Measurements from ENCODE around the gene NME5. TPM values are rescaled to one million over a fixed set of nuclear protein-coding genes. Genes with fewer than 3 reads are reported as not detected.

The NME5 gene
- total RNA-seq, 1 experiment from 2014 or later, result 1.9 TPM

DNA sequence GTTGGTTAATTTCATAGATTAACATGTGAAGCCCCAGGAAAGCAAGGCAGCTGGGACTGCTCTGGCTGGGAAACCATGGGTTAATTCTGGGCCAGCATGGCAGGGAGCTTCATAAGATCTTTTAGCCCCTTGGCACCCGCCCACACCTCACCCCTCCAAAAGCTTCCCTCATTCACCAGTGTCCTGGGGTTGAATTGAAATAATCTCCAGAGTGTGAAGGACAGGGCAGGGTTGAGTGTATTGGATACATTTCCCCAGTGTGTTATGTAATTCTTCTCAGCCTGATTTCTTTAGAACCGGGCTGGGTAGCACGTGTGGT, 36.0 kb downstream of the NME5 start:
- no peaks in the 10 kb centered on the region for H3K79me2 ChIP-seq (ENCODE audit: low read depth)
- H3K27ac ChIP-seq, result no peak overlapping the region
- no peak for DNase-seq
- BruUV-seq (replicated peaks), result no TSS peak
- POLR2A ChIA-PET (ENCODE audit: unreplicated experiment), result no interaction called here
- no peaks in the 10 kb centered on the region for H3F3A ChIP-seq (ENCODE audit: insufficient read depth, low read depth)
- no peaks in the 10 kb centered on the region for H3K27me3 ChIP-seq (ENCODE audit: insufficient read depth, low read depth)
- no peaks in the 10 kb centered on the region for H4K20me1 ChIP-seq (ENCODE audit: insufficient read depth)
- intact Hi-C loops (cut with micrococcal nuclease; ENCODE audit: unreplicated experiment), result no loop called here
- no peak overlapping the region for H3K4me3 ChIP-seq
- CTCF ChIA-PET, result interaction anchor here (0.7 kb wide), 1 partner anchor 325 kb away, joined by 3 read pairs; no protein-coding TSS in a partner anchor
- H3K4me1 ChIP-seq (replicated peaks; ENCODE audit: insufficient read depth), result no peaks in the 10 kb centered on the region
- no peak overlapping the region for H3K4me2 ChIP-seq
- H3K36me3 ChIP-seq (ENCODE audit: low read depth), result no peaks in the 10 kb centered on the region
- no peak for TF ChIP-seq EZH2 (IDR thresholded peaks at IDR 0.05; ENCODE audit: low read depth)
- TF ChIP-seq, protein P1, sequence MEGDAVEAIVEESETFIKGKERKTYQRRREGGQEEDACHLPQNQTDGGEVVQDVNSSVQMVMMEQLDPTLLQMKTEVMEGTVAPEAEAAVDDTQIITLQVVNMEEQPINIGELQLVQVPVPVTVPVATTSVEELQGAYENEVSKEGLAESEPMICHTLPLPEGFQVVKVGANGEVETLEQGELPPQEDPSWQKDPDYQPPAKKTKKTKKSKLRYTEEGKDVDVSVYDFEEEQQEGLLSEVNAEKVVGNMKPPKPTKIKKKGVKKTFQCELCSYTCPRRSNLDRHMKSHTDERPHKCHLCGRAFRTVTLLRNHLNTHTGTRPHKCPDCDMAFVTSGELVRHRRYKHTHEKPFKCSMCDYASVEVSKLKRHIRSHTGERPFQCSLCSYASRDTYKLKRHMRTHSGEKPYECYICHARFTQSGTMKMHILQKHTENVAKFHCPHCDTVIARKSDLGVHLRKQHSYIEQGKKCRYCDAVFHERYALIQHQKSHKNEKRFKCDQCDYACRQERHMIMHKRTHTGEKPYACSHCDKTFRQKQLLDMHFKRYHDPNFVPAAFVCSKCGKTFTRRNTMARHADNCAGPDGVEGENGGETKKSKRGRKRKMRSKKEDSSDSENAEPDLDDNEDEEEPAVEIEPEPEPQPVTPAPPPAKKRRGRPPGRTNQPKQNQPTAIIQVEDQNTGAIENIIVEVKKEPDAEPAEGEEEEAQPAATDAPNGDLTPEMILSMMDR (conservative IDR thresholded peaks at IDR 0.05), result no peak
- H2AFZ ChIP-seq, result no peak overlapping the region
- no peaks in the 10 kb centered on the region for H3K9me2 ChIP-seq (ENCODE audit: insufficient read depth)
- no peaks in the 10 kb centered on the region for H3K9me3 ChIP-seq (ENCODE audit: insufficient read depth, low read depth)

DNA sequence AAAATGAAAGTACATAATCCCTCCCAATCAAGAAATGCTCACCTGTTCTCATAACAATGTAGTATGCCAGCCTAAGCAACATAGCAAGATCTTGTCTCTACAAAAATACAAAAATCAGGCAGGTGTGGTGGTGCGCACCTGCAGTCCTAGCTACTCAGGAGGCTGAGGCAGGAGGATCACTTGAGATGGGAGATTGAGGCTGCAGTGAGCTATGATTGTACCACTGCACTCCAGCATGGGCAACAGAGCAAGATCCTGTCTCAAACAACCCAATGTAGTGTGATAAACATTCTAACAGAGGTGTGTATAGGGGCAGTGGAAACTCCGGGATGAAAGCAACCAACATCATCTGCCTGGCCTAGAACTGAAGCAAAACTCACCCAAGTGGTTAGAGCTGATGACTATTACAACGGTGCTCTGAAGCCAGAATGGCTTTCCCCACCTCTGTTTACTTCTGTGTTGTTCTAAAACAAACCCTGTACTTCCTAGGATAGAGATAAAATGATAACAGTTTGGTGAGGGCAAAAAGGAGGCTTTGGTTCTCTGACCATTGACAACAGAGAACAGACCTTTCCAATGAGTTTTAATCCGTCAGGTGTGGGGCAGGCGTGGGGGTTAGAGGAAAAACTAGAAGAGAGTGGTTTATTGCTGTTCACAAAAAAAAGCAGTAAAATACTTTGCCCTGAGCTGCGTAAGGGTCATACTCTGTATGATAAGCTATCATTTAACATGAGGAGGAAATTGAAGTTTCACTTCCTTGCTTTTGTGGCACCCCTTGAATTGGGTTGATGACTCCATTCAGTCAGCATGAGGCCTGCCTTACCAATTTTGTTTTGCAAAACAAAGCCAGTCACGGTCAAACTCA, 36.5 kb downstream of the NME5 start:
- H3K27me3 ChIP-seq (ENCODE audit: insufficient read depth, low read depth), result no peaks in the 10 kb centered on the region
- H3K9me3 ChIP-seq (ENCODE audit: insufficient read depth, low read depth), result no peaks in the 10 kb centered on the region
- no peak overlapping the region for H2AFZ ChIP-seq
- H3F3A ChIP-seq (ENCODE audit: insufficient read depth, low read depth), result no peaks in the 10 kb centered on the region
- ChIA-PET CTCF (no interaction called here), POLR2A (ENCODE audit: unreplicated experiment) (no interaction called here)
- intact Hi-C loops (cut with micrococcal nuclease; ENCODE audit: unreplicated experiment), result no loop called here
- no TSS peak for BruUV-seq (replicated peaks)
- H4K20me1 ChIP-seq (ENCODE audit: insufficient read depth), result no peaks in the 10 kb centered on the region
- H3K79me2 ChIP-seq (ENCODE audit: low read depth), result no peaks in the 10 kb centered on the region
- H3K9me2 ChIP-seq (ENCODE audit: insufficient read depth), result no peaks in the 10 kb centered on the region
- H3K4me3 ChIP-seq, result no peak overlapping the region
- no peak for DNase-seq
- TF ChIP-seq, protein P1 (conservative IDR thresholded peaks at IDR 0.05), result no peak
- TF ChIP-seq EZH2 (IDR thresholded peaks at IDR 0.05; ENCODE audit: low read depth), result no peak
- no peak overlapping the region for H3K4me2 ChIP-seq
- no peak overlapping the region for H3K27ac ChIP-seq
- H3K36me3 ChIP-seq (ENCODE audit: low read depth), result no peaks in the 10 kb centered on the region
- H3K4me1 ChIP-seq (replicated peaks; ENCODE audit: insufficient read depth), result no peaks in the 10 kb centered on the region

DNA sequence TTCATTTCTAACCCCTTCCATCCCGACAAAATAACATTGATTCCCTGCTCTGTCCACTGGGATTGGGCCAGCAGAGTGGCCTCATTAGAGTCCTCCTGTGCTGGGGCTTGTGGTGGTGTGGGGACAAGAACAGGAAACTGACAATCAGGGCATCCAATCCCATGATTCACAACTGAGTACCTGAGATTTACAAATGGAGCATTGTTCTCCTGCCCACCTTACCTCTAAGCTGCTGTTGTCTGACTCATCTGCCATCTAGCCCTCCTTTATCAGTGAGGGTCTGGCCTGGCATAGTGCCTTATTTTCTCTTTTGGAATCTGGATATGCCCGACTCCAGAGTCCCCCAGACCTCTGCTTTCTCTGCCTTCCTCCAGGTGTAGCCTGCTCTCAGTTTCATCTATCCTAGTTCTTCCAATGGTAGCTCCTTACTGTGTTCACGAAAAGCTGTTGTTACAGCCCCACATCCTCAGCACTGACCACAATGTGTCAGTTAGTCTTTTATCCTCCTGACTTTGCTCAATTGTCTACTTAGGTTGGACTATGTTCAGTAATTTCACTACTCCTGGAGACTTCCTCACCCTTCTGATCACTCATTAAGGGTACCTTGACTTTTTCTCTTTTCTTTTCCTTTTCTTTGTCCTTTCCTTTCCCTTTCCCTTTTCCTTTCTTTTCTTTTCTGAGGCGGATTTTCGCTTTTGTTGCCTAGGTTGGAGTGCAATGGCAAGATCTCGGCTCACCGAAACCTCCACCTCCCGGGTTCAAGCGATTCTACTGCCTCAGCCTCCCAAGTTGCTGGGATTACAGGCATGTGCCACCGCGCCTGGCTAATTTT, 42.0 kb downstream of the NME5 start:
- POLR2A ChIA-PET (ENCODE audit: unreplicated experiment), result no interaction called here
- Histone ChIP-seq H3K4me2 (no peak overlapping the region), H3K27me3 (ENCODE audit: insufficient read depth, low read depth) (no peaks in the 10 kb centered on the region), H3K27ac (no peak overlapping the region), H3F3A (ENCODE audit: insufficient read depth, low read depth) (no peaks in the 10 kb centered on the region), H3K4me1 (replicated peaks; ENCODE audit: insufficient read depth) (no peaks in the 10 kb centered on the region), H4K20me1 (ENCODE audit: insufficient read depth) (no peaks in the 10 kb centered on the region), H3K9me3 (ENCODE audit: insufficient read depth, low read depth) (no peaks in the 10 kb centered on the region), H3K9me2 (ENCODE audit: insufficient read depth) (no peaks in the 10 kb centered on the region), H3K4me3 (no peak overlapping the region), H3K79me2 (ENCODE audit: low read depth) (no peaks in the 10 kb centered on the region), H3K36me3 (ENCODE audit: low read depth) (no peaks in the 10 kb centered on the region), H2AFZ (no peak overlapping the region)
- DNase-seq, result no peak
- BruUV-seq (replicated peaks), result no TSS peak
- CTCF ChIA-PET, result no interaction called here
- intact Hi-C loops (cut with micrococcal nuclease; ENCODE audit: unreplicated experiment), result no loop called here
- TF ChIP-seq, protein P1 (conservative IDR thresholded peaks at IDR 0.05), result no peak
- no peak for TF ChIP-seq EZH2 (IDR thresholded peaks at IDR 0.05; ENCODE audit: low read depth)

Measured in PC-9 (cell line).